HG02798 (cell line): Measurements from ENCODE around the gene TRIAP1.
"Not testable (repeated sequence)": the region's sequence is repeated elsewhere in the genome, so short reads cannot be mapped to it uniquely, and the experiment has no call there.

Experiments
- ATAC-seq: cut with Tn5 transposase; IDR thresholded peaks from one replicate; pipeline ENCODE4 v1.9.1; 2021; ENCODE audit warnings: mild to moderate bottlenecking; ENCODE audit not compliant: unreplicated experiment, poor library complexity

Gene TRIAP1

GRCh38 chr12:120445911-120446843 lies at the start of gene TRIAP1, which contains the start of gene GATC:
Gene TRIAP1 (minus strand): TSS chr12:120446384. CDS start chr12:120446372, 12 bp downstream.
Gene GATC (plus strand): TSS chr12:120446444. CDS start chr12:120446481, 37 bp downstream.
- peak; percentile 94 for ATAC-seq

DNA sequence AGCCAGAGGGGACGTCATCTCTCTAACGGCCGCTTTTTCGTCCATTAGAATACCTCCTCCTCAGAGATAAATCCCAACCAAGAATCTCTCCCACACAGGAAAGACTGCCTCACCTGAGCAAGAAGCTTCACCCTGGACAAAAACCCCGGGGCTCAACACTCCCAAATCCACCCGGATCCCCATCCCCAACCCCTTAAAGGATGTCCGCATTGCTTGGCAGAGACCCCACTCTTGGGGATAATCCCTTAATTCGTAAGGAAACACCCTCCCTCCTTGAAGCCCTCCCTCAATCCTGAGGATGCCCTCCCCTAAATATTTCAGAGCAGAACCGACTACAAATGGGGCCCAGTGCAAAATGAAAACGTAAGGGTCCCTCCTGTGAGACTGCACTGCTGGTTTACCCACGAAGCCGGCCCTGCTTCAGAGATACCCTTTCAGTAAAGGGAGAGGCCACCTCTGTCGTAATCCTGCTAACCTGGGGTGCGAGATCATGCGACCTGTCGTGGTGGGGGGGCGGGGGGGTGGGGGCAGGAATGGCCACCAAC lies 49.1 kb upstream of the TRIAP1 start:
- ATAC-seq = peak; percentile 10

GRCh38 chr12:120490833-120491512 lies 44.8 kb upstream of the TRIAP1 start:
- ATAC-seq = no peak

GRCh38 chr12:120490325-120490724 lies 44.1 kb upstream of the TRIAP1 start:
- no peak for ATAC-seq

- no peak for ATAC-seq
Measured at GRCh38 chr12:120489018-120489417, 42.8 kb upstream of the TRIAP1 start.

- no peak for ATAC-seq
Measured at GRCh38 chr12:120488057-120488640, 42.0 kb upstream of the TRIAP1 start.

GRCh38 chr12:120487552-120487951 lies 41.4 kb upstream of the TRIAP1 start:
- not testable (repeated sequence) for ATAC-seq

- no peak for ATAC-seq
Measured at GRCh38 chr12:120485961-120486881, 40.0 kb upstream of the TRIAP1 start.

DNA sequence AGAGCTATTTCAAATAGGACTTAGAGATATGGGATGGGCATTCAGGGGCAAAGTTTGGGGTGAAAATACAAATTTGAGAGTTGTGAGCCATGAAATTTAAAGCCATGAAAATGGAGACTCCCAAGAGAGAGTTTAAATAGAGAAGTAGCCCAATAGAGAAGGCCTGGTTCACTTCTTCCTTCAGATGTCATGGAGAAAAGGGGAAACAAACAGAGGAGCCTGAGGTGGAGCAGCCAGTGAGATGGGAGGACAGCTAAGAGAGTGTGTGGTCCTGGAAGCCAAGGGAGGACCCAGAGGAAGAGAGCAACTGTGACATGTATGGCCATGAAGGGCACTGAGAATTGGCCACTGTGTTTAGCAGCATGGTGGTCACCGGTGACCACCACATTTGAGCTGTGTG lies 37.4 kb upstream of the TRIAP1 start:
- no peak for ATAC-seq

GRCh38 chr12:120481022-120481767 lies 35.0 kb upstream of the TRIAP1 start:
- no peak for ATAC-seq

DNA sequence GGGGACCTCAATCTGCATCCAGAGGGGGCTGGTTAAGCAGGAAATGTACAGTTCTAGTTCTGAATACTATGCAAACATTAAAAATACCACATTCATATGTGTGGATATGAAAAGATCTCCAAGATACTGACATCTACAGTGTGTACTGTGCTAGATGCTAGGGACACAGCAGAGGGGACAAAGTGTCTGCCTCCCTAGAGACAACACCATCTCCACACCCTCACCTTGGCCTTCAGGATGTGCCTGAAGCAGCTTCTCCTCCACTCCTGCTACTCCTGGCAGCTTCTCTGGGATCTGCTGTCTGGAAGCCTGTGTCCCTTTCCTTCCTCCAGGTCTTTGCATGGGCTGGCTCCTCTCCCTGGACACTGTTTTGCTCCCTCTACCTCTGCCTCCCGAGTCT lies 34.0 kb upstream of the TRIAP1 start:
- no peak for ATAC-seq

GRCh38 chr12:120479458-120479857 lies 33.3 kb upstream of the TRIAP1 start:
- no peak for ATAC-seq

DNA sequence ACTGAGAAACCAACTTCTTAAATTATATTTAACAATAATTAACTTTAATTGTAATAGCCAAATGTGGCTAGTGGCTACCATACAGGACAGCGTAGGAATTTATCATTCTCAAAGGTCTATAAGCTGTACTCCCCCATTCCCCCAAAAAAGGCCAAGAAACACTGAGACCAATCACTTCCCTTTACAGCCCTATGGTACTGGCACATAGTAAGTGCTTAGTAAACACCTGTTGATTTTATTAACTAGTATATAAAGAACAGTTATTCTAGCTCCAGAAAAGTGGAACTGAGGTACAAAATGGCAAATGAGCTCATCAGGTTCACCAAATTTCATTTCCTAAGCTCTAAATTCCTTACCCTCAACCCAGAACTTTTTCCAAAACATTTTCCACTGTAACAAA lies 29.5 kb upstream of the TRIAP1 start:
- no peak for ATAC-seq

- ATAC-seq = no peak
Measured at GRCh38 chr12:120474616-120474960, 28.4 kb upstream of the TRIAP1 start.

GRCh38 chr12:120473807-120474615 lies 27.8 kb upstream of the TRIAP1 start:
- no peak for ATAC-seq

DNA sequence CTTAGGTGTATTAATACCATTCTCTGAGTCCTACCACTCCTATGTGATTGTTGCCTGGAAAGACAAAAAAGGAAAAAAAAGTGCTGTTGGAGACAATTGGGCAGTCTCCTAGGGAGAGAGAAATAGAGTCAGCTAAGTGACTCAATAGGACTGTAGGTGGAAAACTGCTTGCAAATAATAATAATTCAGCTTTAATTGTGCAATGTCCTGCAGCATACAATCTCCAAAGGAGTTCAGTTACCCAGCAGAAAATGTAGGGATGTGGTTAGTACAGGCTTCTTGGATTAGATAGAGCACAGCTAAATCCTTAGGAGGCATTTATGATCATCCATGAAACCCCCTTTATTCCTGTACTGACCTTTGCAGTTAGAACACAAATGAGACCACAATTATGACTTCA lies 26.3 kb upstream of the TRIAP1 start:
- ATAC-seq = no peak

DNA sequence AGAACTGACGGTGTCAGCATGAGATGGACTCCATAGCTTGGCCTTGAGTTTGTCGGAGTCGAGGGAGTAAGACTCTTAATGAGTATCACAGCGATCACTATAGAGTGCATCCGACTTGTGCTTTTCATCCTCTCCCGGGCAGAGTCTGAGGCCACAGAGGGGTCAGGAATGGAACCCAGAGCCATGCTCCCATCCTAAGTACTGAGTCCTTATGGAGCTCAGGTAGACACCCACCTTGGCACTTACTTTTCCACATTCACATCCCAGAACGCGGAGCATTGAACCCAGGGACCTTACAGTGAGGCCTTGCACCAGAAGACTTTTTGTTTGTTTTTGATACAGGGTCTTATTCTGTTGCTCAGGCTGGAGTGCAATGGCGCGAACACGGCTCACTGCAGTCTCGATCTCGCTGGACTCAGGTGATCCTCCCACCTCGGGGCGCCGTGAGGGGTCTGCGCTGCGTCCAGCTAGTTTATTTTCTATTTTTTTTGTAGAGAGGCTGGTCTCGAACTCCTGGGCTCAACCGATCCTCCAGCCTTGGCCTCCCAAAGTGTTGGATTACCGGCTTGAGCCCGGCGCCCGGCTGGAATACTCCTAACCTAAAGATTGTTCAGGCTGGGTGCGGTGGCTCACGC lies 24.1 kb upstream of the TRIAP1 start:
- no peak for ATAC-seq
